ENCODE data around the gene RCBTB1. TPM values are rescaled to one million over a fixed set of nuclear protein-coding genes. Genes with fewer than 3 reads are reported as not detected.
"Not testable (repeated sequence)": the region's sequence is repeated elsewhere in the genome, so short reads cannot be mapped to it uniquely, and the experiment has no call there.

Gene RCBTB1
- total RNA-seq, 1 donor from 2014 or later = 12.2 TPM

DNA sequence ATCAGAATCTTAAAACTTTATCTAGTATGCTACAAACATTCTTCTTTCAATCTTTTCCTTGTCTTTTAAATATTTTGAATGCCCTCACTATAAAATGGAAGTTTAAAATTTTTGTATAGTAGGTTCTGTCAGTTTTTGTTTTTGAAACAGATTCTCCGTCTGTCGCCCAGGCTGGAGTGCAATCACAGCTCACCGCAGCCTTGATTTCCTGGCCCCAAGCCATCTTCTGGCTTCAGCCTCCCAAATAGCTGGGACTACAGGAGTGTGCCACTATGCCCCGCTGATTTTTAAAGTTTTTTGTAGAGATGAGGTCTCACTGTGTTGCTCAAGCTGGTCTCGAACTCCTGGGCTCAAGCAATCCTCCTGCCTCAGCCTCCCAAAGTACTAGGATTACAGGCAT, 68.9 kb downstream of the RCBTB1 start:
- no peak for DNase-seq (ENCODE audit: low spot score)

DNA sequence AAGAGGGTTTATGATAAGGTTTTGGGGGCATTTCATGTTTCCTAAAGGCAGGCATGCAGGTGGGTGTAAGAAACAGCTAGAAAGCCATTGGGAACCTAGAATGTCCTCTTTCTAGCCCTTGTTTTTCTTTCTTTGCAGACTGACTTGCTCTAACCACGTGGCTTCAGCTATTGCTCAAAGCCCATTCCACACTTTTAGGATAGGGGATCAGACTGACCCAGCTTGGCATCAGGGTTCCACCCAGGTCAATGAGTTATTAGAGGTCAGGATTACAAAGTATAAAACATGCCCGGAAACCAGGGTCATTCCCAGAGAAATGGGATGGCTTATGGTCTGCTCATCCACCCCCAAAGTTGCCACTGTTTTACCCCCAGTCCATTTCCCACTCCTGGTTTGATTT, 72.8 kb downstream of the RCBTB1 start:
- no peak for DNase-seq (ENCODE audit: low spot score)

DNA sequence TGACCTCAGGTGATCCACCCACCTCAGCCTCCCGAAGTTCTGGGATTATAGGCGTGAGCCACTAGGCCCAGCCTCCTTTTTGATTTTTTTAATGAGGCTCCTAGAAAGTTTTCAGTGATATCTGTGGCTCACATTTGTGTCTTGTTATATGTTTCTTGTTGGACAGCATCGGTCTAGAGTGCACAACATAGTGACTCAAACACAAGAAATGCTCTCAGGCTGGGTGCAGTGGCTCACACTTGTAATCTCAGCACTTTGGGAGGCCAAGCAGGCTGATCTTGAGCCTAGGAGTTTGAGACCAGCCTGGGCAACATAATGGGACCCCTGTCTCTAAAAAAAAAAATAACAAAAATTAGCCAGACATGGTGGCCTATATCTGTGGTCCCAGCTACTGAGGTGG, 81.4 kb downstream of the RCBTB1 start:
- DNase-seq (ENCODE audit: low spot score) = no peak

DNA sequence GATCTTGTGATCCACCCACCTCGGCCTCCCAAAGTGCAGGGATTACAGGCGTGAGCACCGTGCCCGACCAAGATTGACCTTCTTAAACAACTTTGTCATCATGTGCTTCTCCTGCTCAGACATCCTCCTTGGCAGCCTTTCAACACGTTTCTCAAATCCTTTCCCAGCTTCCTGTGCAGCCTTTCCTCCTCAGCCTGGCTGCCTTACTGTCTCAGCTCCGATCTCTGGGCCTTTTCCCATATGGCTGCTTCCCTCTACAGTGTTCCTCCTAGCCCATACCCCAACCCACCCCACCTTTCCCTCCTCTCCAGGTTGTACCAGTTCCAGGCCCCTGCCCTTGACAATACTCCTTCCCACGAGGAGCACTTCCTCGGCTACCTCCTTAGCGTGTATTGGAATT, 82.4 kb downstream of the RCBTB1 start:
- DNase-seq (ENCODE audit: low spot score) = no peak

DNA sequence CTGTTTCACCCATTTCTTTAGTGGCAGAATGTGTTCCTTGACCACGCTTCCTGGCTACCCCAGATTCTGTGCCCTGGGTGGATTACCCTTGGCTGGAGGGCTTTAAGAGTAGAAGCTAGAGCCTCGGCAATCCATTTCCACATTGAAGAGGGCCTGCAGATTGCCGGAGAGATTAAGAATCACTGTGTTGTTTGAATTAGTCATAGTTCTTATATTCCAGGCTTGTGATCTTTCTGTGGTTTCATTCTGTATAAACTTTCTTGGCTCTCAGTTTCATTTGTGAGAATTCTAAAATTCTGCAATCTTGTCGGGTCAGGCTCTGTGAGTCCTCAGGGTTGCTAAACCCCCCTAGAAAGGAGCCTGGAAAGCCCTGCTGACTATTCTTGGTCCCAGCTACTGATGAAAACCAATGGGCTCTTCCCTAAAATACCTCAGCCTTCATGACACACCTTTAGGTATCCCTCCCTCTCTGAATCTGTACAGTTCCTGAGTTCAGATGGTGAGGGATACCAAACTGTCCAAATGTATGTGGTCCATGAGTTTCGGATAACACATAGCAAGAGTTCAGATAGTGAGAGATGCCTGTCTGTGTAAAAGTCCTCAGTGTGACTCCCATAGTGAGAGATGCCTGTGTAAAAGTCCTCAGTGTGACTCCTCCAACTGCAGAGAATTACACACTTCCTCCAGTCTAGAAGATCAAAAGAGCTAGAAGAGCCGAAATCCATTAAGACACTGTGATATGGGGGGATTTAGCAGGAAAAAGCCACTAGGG, 85.3 kb downstream of the RCBTB1 start:
- DNase-seq (ENCODE audit: low spot score) = no peak

DNA sequence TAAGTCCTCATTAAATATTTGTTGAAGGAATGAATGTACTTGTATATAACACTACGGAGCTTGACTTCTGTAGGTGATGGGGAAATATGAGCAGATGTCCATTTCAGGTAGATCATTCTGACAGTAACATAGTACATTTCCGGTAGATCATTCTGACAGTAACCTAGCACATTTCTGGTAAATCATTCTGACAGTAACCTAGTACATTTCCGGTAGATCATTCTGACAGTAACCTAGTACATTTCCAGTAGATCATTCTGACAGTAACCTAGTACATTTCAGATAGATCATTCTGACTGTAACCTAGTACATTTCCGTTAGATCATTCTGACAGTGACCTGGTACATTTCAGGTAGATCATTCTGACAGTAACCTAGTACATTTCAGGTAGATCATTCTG, 87.2 kb downstream of the RCBTB1 start:
- no peak for DNase-seq (ENCODE audit: low spot score)

DNA sequence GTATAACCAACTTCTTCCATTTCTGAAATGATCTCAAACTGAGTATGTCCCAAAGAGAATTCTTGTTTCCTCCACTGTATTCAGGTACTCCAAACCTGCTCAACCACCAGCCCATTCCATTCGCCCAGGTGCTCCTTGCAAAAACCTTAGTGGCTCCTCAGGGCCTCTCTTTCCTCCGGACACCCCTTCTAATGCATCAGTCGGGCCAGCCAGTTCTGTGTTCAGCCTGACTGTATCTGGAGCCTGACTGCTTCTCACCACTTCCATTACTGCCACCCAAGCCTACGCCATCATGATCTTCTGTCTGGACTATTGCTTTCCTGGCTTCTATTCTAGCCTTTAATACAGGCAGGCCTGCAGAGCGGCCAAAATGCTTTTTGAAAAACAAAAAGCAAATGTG, 88.1 kb downstream of the RCBTB1 start:
- DNase-seq (ENCODE audit: low spot score) = no peak

DNA sequence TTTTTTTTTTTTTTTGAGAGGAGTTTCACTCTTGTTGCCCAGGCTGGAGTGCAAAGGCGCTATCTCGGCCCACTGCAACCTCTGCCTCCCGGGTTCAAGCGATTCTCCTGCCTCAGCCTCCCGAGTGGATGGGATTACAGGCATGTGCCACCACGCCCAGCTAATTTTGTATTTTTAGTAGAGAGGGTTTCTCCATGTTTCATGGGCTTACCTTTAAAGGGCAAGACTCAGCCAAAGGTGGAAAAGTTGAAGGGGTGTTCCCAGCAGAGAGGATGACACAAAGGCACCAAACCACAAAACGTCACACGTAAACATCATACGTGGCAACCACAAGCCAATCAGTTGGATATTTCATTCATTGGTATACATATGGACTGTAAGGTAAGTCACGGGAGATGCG, 88.5 kb downstream of the RCBTB1 start:
- DNase-seq (ENCODE audit: low spot score) = not testable (repeated sequence)

DNA sequence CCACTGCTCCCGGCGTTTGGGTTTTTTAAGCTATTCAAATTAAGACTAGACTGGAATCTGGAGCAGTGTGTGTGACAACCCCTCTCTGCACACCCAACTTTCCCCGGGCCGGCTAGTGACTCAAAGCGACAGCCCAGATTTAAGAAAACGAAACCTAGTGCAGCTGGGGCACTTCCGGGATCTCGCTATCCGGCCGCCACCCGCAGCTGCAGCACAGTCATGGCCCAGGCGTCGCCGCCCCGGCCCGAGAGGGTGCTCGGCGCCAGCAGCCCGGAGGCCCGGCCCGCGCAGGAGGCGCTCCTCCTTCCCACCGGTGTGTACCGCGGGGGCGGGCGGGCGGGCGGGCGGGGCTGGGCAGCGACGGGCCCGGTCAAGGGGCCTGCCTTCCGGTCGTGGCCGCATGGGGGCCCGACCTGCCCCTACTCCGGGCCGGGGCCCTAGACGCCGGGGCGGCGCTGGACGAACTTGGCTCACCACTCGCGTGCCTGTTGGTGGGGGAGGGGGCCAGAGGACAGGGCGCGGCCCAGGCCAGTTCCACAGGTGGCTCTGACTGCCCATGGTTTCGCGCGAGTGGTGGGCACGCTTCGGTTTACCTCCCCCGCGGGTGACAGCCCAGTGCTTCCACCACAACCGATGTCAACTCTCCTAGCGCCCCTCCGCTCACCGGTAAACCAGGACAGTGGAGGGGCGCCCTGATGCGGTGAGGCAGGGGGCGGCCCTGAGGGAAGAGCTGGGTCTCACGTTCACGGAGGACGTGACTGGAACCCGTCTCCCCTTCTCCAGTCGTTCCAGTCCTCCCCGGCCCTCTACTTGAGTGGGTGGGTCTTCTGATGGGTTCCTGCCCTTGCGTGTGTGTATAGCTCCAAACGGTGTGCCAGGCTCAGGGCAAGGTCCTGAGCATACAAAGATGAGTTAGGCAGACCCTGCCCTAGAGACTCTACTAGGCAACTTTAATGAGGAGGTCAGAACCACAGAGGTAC, 89.3 kb downstream of the RCBTB1 start, which contains the start of gene PHF11:
Gene PHF11 (plus strand): TSS at position 171 of the 980 bp plus-strand sequence. CDS start 49 bp downstream, at position 220.
- DNase-seq (ENCODE audit: low spot score) = peak; percentile 84

DNA sequence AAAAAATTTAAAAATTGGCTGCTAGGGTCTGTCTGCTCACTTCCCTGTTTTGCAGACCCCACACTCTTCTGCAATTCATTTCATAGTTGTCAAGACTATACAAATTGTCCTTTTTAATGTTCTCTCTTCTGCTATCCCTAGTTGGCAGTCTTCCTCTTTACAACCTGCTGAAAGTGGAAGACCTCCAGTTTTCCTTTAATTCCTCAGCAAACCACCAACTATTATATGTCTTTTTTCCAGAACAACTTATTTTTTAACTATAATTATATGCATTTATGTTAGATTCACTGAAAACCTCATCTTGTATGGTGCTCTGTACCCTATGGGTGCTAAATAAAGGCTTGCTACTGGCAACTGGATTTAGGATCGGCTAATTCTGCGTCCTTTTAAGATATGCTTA, 90.7 kb downstream of the RCBTB1 start:
- DNase-seq (ENCODE audit: low spot score) = no peak

DNA sequence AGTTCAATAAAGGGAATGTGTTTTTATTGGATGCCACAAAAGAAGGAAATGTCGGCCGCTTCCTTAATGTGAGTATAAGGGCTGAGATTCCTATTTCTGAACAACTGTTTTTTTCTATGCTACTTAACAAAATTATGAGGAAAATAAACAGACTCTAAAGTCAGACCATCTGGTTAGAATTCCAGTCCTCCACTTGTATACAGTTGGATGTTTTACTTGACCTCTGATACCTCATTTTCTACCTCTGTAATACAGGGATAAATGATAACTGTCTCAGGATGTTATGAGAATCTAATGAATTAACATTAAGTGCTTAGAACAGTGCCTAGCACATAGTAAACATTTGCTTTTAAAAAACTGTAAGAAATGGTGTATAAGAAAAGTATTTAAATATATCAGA, 96.8 kb downstream of the RCBTB1 start:
- no peak for DNase-seq (ENCODE audit: low spot score)

Other genes with a start within 250 kb of the RCBTB1 start
- 73.9 TPM for gene CAB39L, start 141.5 kb downstream of the RCBTB1 start, total RNA-seq
- gene SETDB2, start 141.3 kb downstream of the RCBTB1 start, total RNA-seq = 16.6 TPM
- gene PHF11, start 89.6 kb downstream of the RCBTB1 start, total RNA-seq = 67.8 TPM
- gene ARL11, start 42.9 kb upstream of the RCBTB1 start, total RNA-seq = 1.7 TPM
- 51.5 TPM for gene EBPL, start 105.9 kb upstream of the RCBTB1 start, total RNA-seq
- gene KPNA3, start 207.1 kb upstream of the RCBTB1 start, total RNA-seq = 26.4 TPM